Osteoblast (primary cell): ENCODE measurements around the gene KLHL41. TPM values are rescaled to one million over a fixed set of nuclear protein-coding genes. Genes with fewer than 3 reads are reported as not detected.

ENCODE experiments used
- DNase-seq: peaks from one replicate; pipeline ENCODE4 v3.0.0; 2011; ENCODE audit warnings: low spot score, mixed read lengths; ENCODE audit not compliant: insufficient read length; ENCODE audit errors: missing footprints
- H2AFZ ChIP-seq: 2 replicates; pipeline ENCODE4 v1.6.0; 2011; ENCODE audit warnings: mild to moderate bottlenecking, low read length
- H3K27ac ChIP-seq: 2 replicates; pipeline ENCODE4 v1.5.1; 2011; ENCODE audit warnings: mild to moderate bottlenecking, low read depth, low read length, moderate library complexity
- H3K27me3 ChIP-seq: 2 replicates; pipeline ENCODE4 v1.6.0; 2012; ENCODE audit warnings: mild to moderate bottlenecking, control low read depth, inconsistent platforms, low read length, moderate library complexity; ENCODE audit not compliant: insufficient read depth
- H3K36me3 ChIP-seq: 2 replicates; pipeline ENCODE4 v1.5.1; 2011; ENCODE audit warnings: mild to moderate bottlenecking, low read length, control low read depth, moderate library complexity; ENCODE audit not compliant: insufficient read depth
- H3K4me1 ChIP-seq: 2 replicates; pipeline ENCODE4 v1.5.1; 2011; ENCODE audit warnings: mild to moderate bottlenecking, low read length, control low read depth, moderate library complexity; ENCODE audit not compliant: insufficient read depth
- H3K4me2 ChIP-seq: 2 replicates; pipeline ENCODE4 v1.6.0; 2011; ENCODE audit warnings: mild to moderate bottlenecking, low read length; ENCODE audit not compliant: insufficient read depth
- H3K4me3 ChIP-seq: fragments of 200-600 bp; sonication (generic); 3 replicates; pipeline ENCODE4 v1.5.1; 2012; ENCODE audit warnings: mild to moderate bottlenecking, low read length, inconsistent platforms; ENCODE audit not compliant: insufficient read depth
- H3K79me2 ChIP-seq: 2 replicates; pipeline ENCODE4 v1.6.0; 2012; ENCODE audit warnings: mild to moderate bottlenecking, low read length, control low read depth, inconsistent platforms; ENCODE audit not compliant: insufficient read depth
- H3K9me3 ChIP-seq: 2 replicates; pipeline ENCODE4 v1.5.1; 2011; ENCODE audit warnings: low read depth, low read length, control low read depth
- H4K20me1 ChIP-seq: 2 replicates; pipeline ENCODE4 v1.6.0; 2012; ENCODE audit warnings: mild to moderate bottlenecking, low read length, control low read depth; ENCODE audit not compliant: insufficient read depth
- total RNA-seq: library from RNA; depleted of rRNA; stranded (reverse); fragments of >200 nt; gene quantifications from 2 replicates; pipeline ENCODE4 v1.2.3, GENCODE V29; 2012
- TF ChIP-seq, protein P1 (sequence below): IDR thresholded peaks from 2 replicates; pipeline ENCODE4 v1.5.1; 2011; ENCODE audit warnings: mild to moderate bottlenecking, low read depth, low read length, moderate library complexity; ENCODE audit errors: extremely low read depth

The KLHL41 gene
- total RNA-seq, 1 donor = 1.1 TPM

DNA sequence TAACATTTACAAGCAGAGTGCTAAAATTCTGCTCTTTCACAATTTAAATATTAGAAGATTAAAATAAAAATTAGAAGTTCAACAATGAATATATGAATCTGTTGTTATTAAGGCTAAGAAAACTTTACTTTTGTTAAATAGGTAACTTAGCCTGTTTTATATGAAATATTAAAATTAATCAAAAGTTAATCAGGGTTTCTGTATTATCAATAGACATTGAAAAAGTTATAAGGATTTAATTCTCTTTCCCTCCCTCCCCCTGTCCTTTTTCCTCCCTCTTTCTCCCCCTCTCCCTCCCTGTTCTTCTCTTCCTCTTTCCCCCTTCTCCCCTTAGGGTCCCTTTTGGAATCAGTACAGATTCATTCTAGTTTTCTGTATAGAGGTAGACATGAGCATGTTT is 18.1 kb upstream of the KLHL41 start:
- no peaks in the 10 kb centered on the region for H3K9me3 ChIP-seq
- TF ChIP-seq, protein P1, sequence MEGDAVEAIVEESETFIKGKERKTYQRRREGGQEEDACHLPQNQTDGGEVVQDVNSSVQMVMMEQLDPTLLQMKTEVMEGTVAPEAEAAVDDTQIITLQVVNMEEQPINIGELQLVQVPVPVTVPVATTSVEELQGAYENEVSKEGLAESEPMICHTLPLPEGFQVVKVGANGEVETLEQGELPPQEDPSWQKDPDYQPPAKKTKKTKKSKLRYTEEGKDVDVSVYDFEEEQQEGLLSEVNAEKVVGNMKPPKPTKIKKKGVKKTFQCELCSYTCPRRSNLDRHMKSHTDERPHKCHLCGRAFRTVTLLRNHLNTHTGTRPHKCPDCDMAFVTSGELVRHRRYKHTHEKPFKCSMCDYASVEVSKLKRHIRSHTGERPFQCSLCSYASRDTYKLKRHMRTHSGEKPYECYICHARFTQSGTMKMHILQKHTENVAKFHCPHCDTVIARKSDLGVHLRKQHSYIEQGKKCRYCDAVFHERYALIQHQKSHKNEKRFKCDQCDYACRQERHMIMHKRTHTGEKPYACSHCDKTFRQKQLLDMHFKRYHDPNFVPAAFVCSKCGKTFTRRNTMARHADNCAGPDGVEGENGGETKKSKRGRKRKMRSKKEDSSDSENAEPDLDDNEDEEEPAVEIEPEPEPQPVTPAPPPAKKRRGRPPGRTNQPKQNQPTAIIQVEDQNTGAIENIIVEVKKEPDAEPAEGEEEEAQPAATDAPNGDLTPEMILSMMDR = no peak
- H4K20me1 ChIP-seq = no peaks in the 10 kb centered on the region
- H3K4me3 ChIP-seq = no peak overlapping the region
- no peaks in the 10 kb centered on the region for H3K27me3 ChIP-seq
- DNase-seq = no peak
- H3K4me2 ChIP-seq = no peak overlapping the region
- H3K27ac ChIP-seq = no peak overlapping the region
- H3K79me2 ChIP-seq = no peaks in the 10 kb centered on the region
- peaks cover 11% of the 10 kb centered on the region for H3K36me3 ChIP-seq
- no peak overlapping the region for H2AFZ ChIP-seq
- H3K4me1 ChIP-seq = no peaks in the 10 kb centered on the region

DNA sequence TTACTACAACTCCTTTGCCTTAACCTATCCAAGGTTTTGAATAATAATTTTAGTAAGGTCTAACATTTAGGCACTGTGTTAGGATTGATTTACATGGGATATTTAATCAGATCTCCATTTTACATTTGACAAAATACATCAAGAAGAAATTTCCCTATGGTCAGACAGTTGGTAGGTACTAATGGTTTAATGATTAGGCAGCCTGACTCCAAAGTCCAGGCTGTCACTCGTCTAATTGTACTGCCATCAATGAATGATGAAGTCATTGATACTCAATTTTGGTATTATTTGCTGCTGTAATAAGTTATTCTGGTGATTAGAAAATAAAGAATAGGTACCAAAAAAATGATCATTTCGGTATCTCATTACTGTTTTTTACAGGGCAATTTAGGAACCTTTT is 16.1 kb upstream of the KLHL41 start:
- TF ChIP-seq, protein P1 = no peak
- Histone ChIP-seq H2AFZ (no peak overlapping the region), H3K4me1 (no peaks in the 10 kb centered on the region), H3K36me3 (peaks cover 11% of the 10 kb centered on the region), H3K9me3 (no peaks in the 10 kb centered on the region), H4K20me1 (no peaks in the 10 kb centered on the region), H3K27me3 (no peaks in the 10 kb centered on the region), H3K27ac (no peak overlapping the region), H3K4me2 (no peak overlapping the region), H3K79me2 (no peaks in the 10 kb centered on the region), H3K4me3 (no peak overlapping the region)
- DNase-seq = no peak

DNA sequence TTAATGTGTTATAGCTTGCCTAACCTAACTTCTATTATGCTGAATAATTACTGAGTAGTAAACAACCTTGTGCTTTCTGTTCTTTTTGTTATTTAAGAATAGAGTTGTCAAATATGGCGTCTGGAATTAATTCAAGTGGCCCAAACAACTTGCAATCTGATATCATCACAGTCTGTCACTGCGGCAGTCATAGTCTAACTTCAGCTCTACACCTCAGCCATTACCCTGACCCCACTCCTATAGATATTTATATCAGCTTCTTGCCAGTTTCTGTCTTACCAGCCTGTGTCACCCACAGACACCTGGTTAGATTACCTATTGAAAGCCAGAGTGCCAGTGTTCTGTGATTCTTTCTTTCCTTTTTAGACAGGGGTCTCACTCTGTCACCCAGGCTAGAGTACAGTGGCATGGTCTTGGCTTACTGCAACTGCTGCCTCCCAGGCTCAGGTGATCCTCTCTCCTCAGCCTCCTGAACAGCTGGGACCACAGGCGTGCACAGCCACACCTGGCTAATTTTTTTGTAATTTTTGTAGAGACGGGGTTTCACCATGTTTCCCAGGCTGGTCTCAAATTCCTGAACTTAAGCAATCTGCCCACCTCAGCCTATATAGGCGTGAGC is 14.1 kb upstream of the KLHL41 start:
- TF ChIP-seq, protein P1 = no peak
- DNase-seq = no peak
- H3K4me3 ChIP-seq = no peak overlapping the region
- H3K4me1 ChIP-seq = no peaks in the 10 kb centered on the region
- H3K27me3 ChIP-seq = no peaks in the 10 kb centered on the region
- no peak overlapping the region for H3K27ac ChIP-seq
- no peak overlapping the region for H3K4me2 ChIP-seq
- H3K79me2 ChIP-seq = no peaks in the 10 kb centered on the region
- no peak overlapping the region for H2AFZ ChIP-seq
- H3K9me3 ChIP-seq = no peaks in the 10 kb centered on the region
- no peaks in the 10 kb centered on the region for H4K20me1 ChIP-seq
- peaks cover 6% of the 10 kb centered on the region for H3K36me3 ChIP-seq

DNA sequence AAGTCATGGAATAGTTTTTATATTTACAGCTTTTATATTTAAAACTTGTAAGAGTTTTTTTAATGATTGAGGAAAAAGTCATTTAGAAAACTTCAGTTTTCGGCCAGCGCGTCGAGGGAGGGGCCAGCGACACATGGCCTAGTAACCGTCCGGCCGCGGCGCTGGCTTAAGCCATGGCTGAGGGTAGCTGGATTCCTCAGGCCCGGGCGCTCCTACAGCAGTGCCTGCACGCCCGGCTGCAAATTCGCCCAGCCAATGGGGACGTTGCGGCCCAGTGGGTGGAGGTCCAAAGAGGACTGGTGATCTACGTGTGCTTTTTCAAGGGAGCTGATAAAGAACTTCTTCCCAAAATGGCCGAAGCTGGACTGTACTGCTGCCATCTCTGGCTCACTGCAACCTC is 4.9 kb upstream of the KLHL41 start:
- H3K9me3 ChIP-seq = no peaks in the 10 kb centered on the region
- no peak overlapping the region for H2AFZ ChIP-seq
- H3K36me3 ChIP-seq = no peaks in the 10 kb centered on the region
- H3K4me3 ChIP-seq = no peak overlapping the region
- no peak overlapping the region for H3K27ac ChIP-seq
- no peaks in the 10 kb centered on the region for H3K79me2 ChIP-seq
- H3K4me1 ChIP-seq = peaks cover 11% of the 10 kb centered on the region
- H3K27me3 ChIP-seq = no peaks in the 10 kb centered on the region
- TF ChIP-seq, protein P1 = no peak
- H3K4me2 ChIP-seq = no peak overlapping the region
- H4K20me1 ChIP-seq = no peaks in the 10 kb centered on the region
- DNase-seq = no peak
